ENCODE results near the gene PIK3C2G.

The PIK3C2G gene

DNA sequence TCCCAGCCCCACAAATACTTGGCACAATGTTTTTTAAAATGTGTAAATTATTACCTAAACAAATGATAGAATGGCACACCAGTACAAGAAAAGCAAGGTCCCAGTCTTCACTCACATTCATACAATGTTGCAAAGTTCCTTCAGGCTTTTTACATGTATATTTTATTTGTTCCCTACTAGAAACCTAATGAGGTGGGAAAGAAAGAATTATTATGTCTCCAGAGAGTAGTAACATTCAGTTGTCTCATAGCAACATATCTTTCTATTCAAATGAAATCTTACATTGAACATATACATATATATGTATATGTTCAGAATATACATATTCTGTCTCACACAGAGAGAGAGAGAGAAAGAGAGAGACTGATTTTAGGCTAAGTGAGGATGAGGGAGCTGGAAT lies 391.3 kb downstream of the PIK3C2G start:
- H3K4me1 ChIP-seq (ENCODE audit: insufficient read depth, poor library complexity, severe bottlenecking): no peaks in the 10 kb centered on the region
- no peaks in the 10 kb centered on the region for H3K36me3 ChIP-seq (ENCODE audit: low read depth)
- no peak overlapping the region for H3K4me3 ChIP-seq (ENCODE audit: severe bottlenecking)
- H3K27me3 ChIP-seq (ENCODE audit: insufficient read depth, poor library complexity, severe bottlenecking): no peaks in the 10 kb centered on the region
- TF ChIP-seq, protein P1, sequence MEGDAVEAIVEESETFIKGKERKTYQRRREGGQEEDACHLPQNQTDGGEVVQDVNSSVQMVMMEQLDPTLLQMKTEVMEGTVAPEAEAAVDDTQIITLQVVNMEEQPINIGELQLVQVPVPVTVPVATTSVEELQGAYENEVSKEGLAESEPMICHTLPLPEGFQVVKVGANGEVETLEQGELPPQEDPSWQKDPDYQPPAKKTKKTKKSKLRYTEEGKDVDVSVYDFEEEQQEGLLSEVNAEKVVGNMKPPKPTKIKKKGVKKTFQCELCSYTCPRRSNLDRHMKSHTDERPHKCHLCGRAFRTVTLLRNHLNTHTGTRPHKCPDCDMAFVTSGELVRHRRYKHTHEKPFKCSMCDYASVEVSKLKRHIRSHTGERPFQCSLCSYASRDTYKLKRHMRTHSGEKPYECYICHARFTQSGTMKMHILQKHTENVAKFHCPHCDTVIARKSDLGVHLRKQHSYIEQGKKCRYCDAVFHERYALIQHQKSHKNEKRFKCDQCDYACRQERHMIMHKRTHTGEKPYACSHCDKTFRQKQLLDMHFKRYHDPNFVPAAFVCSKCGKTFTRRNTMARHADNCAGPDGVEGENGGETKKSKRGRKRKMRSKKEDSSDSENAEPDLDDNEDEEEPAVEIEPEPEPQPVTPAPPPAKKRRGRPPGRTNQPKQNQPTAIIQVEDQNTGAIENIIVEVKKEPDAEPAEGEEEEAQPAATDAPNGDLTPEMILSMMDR (IDR thresholded peaks at IDR 0.05; ENCODE audit: poor library complexity, severe bottlenecking): no peak
- ATAC-seq (ENCODE audit: low read depth) (no peak), DNase-seq (ENCODE audit: low spot score) (no peak)
- H3K9me3 ChIP-seq (ENCODE audit: severe bottlenecking): no peaks in the 10 kb centered on the region
- no peak overlapping the region for H3K27ac ChIP-seq (ENCODE audit: poor library complexity, severe bottlenecking)

- Histone ChIP-seq H3K4me1 (ENCODE audit: insufficient read depth, poor library complexity, severe bottlenecking) (no peaks in the 10 kb centered on the region), H3K27ac (ENCODE audit: poor library complexity, severe bottlenecking) (no peak overlapping the region), H3K4me3 (ENCODE audit: severe bottlenecking) (no peak overlapping the region), H3K36me3 (ENCODE audit: low read depth) (no peaks in the 10 kb centered on the region), H3K9me3 (ENCODE audit: severe bottlenecking) (no peaks in the 10 kb centered on the region), H3K27me3 (ENCODE audit: insufficient read depth, poor library complexity, severe bottlenecking) (no peaks in the 10 kb centered on the region)
- DNase-seq (ENCODE audit: low spot score) (no peak), ATAC-seq (ENCODE audit: low read depth) (no peak)
- TF ChIP-seq, protein P1 (IDR thresholded peaks at IDR 0.05; ENCODE audit: poor library complexity, severe bottlenecking): no peak
Observed at GRCh38 chr12:18653465-18653864, 392.1 kb downstream of the PIK3C2G start.

GRCh38 chr12:18655351-18655750 lies 394.0 kb downstream of the PIK3C2G start:
- ATAC-seq (ENCODE audit: low read depth) (no peak), DNase-seq (ENCODE audit: low spot score) (no peak)
- H3K4me1 ChIP-seq (ENCODE audit: insufficient read depth, poor library complexity, severe bottlenecking): no peaks in the 10 kb centered on the region
- no peaks in the 10 kb centered on the region for H3K9me3 ChIP-seq (ENCODE audit: severe bottlenecking)
- H3K27ac ChIP-seq (ENCODE audit: poor library complexity, severe bottlenecking): no peak overlapping the region
- no peaks in the 10 kb centered on the region for H3K27me3 ChIP-seq (ENCODE audit: insufficient read depth, poor library complexity, severe bottlenecking)
- H3K4me3 ChIP-seq (ENCODE audit: severe bottlenecking): no peak overlapping the region
- H3K36me3 ChIP-seq (ENCODE audit: low read depth): no peaks in the 10 kb centered on the region
- TF ChIP-seq, protein P1 (IDR thresholded peaks at IDR 0.05; ENCODE audit: poor library complexity, severe bottlenecking): no peak

DNA sequence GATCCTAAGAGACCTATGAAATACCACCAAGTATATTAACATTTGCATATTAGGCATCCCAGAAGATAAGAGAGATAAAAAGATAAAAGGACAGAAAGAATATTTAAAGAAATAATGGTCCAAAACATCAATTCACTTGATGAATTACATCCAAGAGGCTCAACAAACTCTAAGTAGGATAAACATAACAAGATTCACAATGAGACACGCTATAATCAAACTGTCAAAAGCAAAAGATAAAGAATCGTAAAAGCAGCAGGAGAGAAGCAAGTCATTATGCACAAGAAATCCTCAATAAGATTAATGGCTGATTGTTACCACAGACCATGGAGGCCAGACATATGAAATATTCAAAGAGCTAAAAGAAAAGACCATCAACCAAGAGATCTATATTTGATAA lies 396.9 kb downstream of the PIK3C2G start:
- no peak for DNase-seq (ENCODE audit: low spot score)
- Histone ChIP-seq H3K4me3 (ENCODE audit: severe bottlenecking) (no peak overlapping the region), H3K27me3 (ENCODE audit: insufficient read depth, poor library complexity, severe bottlenecking) (no peaks in the 10 kb centered on the region), H3K9me3 (ENCODE audit: severe bottlenecking) (no peaks in the 10 kb centered on the region), H3K27ac (ENCODE audit: poor library complexity, severe bottlenecking) (no peak overlapping the region), H3K36me3 (ENCODE audit: low read depth) (no peaks in the 10 kb centered on the region), H3K4me1 (ENCODE audit: insufficient read depth, poor library complexity, severe bottlenecking) (no peaks in the 10 kb centered on the region)
- no peak for ATAC-seq (ENCODE audit: low read depth)
- TF ChIP-seq, protein P1 (IDR thresholded peaks at IDR 0.05; ENCODE audit: poor library complexity, severe bottlenecking): no peak

DNA sequence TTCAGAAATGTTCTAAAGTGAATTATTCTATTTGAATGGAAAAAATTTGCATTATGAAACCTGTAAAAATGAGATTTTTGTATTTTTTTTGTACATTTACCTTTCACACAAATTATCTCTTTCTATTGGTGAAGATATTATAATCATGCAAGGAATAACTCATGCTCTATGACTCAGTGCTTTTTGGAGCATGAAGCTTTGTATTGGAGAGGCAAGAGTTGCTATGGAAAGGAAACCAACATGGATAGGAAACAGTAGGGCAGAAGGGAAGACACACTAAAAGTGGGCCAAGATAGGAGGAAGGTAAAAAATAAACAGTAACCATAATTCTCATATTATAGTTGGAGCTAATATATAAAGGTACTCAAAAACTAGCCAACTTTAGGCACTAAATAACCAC lies 397.5 kb downstream of the PIK3C2G start:
- Histone ChIP-seq H3K4me3 (ENCODE audit: severe bottlenecking) (no peak overlapping the region), H3K36me3 (ENCODE audit: low read depth) (no peaks in the 10 kb centered on the region), H3K4me1 (ENCODE audit: insufficient read depth, poor library complexity, severe bottlenecking) (no peaks in the 10 kb centered on the region), H3K9me3 (ENCODE audit: severe bottlenecking) (no peaks in the 10 kb centered on the region), H3K27me3 (ENCODE audit: insufficient read depth, poor library complexity, severe bottlenecking) (no peaks in the 10 kb centered on the region), H3K27ac (ENCODE audit: poor library complexity, severe bottlenecking) (no peak overlapping the region)
- DNase-seq (ENCODE audit: low spot score) (no peak), ATAC-seq (ENCODE audit: low read depth) (no peak)
- TF ChIP-seq, protein P1 (IDR thresholded peaks at IDR 0.05; ENCODE audit: poor library complexity, severe bottlenecking): no peak
